Measurements from ENCODE around the gene CNOT1.
A peak's percentile ranks its signal among the peaks of the same experiment; 100 is the strongest.
"Not testable (repeated sequence)": the region's sequence is repeated elsewhere in the genome, so short reads cannot be mapped to it uniquely, and the experiment has no call there.

CNOT1 gene

DNA sequence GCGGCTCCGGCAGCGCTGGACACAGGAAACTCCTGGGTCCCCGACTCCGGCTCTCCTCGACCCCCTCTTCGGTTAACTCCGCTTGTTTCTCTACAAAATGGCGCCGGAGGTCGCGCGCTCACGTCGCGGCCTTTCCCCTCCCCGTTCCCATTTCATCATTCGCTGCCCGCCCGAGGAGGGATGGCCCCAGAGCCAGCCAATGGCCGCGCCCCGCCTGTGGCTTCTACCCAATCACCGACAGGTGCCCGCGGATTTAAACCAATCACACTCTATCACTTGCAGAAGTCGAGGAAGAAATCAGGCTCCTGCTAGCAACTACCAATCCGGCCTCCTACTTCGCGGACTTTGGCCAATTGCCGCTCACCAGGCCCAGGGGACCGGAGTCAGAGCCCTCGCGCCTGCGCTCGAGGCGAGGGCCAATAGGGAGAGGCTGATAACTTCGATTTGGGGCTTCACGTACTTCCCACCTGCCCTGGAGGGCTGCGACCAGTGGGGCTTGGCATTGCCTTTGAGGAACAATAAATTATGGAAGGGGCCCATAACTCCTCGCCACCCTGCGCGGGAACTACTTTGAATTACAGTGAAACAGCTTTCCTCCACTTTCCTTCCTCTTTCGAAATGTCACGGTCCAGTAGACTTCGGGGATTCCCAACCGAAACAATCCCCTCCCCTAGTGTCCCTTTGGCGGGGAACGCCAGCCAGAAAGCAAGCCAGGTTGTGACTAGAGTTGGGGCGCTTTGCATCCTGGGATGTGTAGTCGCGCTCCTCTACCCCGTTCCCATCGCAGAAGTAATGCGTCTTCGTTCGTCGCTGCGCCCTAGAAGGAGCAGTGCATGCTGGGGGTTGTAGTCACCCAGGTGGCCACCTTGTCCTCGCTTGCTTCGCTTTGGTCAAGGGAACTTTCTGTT, at the start of gene CNOT1:
CNOT1 (minus strand) TSS at position 94 of the 908 bp plus-strand sequence. CDS start 30,489 bp downstream, outside the sequence.
- DNase-seq, result peak; percentile 96 to 97

GRCh38 chr16:58678716-58679115, 49.1 kb upstream of the CNOT1 start:
- peak; percentile 34 to 40 for DNase-seq

- DNase-seq, result no peak
Observed at GRCh38 chr16:58678269-58678668, 48.6 kb upstream of the CNOT1 start.

GRCh38 chr16:58670946-58671583, 41.4 kb upstream of the CNOT1 start:
- DNase-seq, result no peak

DNA sequence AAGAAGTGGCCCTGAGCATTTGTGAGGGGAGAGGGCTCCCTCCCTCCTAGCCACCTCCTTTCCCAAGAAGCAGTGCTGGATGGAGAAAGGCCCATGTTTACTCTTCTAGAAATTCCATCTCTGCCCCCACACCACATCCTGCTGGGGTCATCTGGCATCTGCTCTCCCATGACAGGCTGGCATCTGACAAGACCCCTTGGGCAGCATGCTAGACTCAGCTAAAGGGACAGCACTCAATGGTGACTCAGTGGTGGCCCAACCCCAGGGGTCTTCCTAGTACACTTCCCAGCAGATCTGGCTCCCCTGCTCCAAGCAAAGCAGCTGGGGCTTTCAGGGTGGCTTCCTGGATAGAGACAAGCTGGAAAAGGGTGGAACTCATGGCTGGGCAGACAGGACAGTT, 40.6 kb upstream of the CNOT1 start:
- DNase-seq, result no peak

GRCh38 chr16:58665200-58665599, 35.6 kb upstream of the CNOT1 start:
- no peak for DNase-seq

DNA sequence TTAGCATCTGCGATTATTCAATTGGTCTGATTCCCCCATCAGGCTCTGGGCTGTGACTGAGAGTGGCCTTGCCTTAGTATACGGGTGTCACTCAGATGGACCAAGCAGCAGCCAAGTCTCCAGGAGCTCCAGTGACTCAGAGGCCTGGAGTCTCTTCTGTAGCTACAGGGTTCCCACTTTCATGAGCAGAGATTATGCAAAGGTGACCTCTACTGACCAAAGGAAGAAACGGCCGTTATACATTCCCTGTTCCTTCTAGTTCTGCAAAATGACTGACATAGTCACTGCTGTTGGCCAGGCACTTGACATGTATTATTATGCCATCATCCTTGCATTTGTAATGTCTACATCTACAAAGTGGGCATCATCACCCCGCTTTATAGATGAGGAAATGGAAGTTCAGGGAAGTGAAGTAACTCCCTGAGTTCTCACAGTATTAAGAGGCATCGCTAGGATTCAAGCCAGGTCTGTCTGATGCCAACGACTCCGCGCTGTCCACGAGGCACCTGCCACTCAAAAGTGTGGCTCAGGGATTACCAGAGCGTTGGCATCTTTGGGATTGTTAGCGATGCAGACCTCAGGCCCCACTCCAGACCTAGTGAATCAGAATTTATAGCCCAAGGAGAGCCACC, 31.7 kb upstream of the CNOT1 start:
- peak; percentile 80 to 81 for DNase-seq

GRCh38 chr16:58659911-58660310, 30.3 kb upstream of the CNOT1 start:
- not testable (repeated sequence) for DNase-seq

DNA sequence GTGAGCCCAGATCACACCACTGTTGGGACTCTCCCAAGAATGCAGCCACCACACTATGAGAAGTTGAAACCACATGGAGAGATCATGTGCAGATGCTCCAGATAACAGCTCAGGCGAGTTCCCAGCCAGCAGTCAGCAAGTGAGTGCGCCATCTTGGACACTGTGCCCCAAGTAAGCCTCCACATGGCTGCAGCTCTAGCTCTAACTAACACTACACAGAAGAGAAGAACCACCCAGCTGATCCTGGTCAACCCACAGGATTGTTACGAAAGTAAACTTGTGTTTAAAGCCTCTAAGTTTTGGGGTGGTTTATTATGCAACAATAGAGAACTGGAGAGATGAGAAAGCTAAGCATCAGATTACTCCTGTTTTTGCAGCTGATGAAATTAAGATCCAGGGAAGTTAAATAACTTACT, 29.2 kb upstream of the CNOT1 start:
- DNase-seq, result peak; percentile 56 to 67

DNA sequence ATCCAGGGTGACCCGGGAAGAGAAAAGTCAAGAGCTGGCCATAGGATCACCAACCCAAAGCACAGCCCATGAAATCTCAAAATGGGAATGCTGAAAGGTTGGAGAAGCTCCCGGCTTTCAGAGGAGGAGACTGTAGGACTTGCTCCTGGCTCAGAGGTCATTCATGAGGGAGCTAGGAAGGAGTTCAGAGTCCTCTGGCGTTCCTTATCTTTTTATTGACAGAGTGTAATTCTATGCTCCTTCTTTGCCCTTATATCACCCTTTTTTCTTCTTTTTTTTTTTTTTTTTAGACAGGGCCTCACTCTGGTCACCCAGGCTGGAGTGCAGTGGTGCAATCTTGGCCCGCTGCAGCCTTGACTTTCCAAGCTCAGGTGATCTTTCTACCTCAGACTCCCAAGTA, 27.3 kb upstream of the CNOT1 start:
- DNase-seq, result no peak

DNA sequence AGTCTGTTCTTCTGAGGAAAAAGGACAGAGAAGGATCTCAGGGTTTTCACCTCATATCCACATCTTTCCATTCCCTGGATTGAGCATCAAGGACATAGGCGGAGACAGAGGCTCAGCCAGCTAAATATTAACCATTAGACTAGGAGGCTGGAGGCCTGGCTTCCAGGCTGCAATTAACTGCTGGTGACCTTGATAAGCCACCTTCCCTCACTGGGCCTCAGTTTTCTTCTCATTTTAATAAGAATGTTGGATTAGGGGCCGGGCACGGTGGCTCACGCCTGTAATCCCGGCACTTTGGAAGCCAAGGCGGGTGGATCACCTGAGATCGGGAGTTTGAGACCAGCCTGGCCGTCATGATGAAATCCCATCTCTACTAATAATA, 25.6 kb upstream of the CNOT1 start:
- no peak for DNase-seq

GRCh38 chr16:58654560-58655214, 25.1 kb upstream of the CNOT1 start:
- no peak for DNase-seq

GRCh38 chr16:58652741-58653140, 23.1 kb upstream of the CNOT1 start:
- DNase-seq, result no peak

DNA sequence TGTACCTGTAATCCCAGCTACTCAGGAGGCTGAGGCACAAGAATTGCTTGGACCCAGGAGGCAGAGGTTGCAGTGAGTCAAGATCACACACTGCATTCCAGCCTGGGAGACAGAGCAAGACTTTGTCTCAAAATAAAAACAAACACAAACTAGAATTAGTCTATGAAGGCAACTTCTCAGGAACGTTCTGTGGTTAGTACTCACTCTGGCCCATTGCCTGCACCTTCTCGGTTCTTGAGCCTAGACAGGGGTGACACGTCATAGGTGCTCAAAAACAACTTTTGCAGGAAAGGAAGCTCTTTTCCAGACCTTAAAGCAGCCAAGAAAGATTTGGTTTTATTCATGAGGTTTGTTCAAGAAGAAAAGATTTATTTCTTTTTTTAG, 22.3 kb upstream of the CNOT1 start:
- DNase-seq, result no peak

GRCh38 chr16:58649707-58650106, 20.1 kb upstream of the CNOT1 start:
- no peak for DNase-seq

- no peak for DNase-seq
Observed at GRCh38 chr16:58647107-58647506, 17.5 kb upstream of the CNOT1 start.

GRCh38 chr16:58644765-58645487, 15.3 kb upstream of the CNOT1 start:
- no peak for DNase-seq

DNA sequence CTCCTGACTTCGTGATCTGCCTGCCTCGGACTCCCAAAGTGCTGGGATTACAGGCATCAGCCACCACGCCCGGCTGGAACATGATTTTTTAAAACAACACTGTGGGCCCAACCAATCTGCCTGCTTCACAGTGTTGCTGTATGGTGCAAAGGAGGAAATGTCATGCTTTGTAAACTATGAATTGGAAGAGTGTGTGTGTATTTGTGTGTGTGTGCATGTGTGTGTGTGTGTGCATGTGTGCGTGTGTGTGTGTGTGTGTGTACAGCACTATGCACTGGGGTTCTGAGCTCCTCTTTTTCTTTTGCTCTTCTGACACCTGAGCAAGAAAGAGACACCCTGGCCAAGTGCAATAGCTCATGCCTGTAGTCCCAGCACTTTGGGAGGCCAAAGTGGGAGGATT, 14.5 kb upstream of the CNOT1 start:
- DNase-seq, result no peak

GRCh38 chr16:58640949-58641348, 11.3 kb upstream of the CNOT1 start:
- no peak for DNase-seq

DNA sequence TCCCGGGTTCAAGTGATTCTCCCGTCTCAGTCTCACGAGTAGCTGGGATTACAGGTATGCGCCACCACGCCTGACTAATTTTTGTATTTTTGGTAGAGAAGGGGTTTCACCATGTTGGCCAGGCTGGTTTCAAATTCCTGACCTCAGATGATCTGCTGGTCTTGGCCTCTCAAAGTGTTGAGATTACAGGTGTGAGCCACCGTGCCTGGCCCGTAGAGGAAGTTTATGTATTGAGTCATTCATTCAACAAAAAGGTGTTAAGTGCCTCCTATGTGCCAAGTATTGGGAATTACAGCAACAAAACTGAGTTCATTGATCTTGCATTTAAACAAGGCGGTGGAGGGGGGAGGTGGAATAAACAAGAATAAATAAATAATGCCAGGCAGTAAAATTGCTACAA, 10.2 kb upstream of the CNOT1 start:
- DNase-seq, result no peak

DNA sequence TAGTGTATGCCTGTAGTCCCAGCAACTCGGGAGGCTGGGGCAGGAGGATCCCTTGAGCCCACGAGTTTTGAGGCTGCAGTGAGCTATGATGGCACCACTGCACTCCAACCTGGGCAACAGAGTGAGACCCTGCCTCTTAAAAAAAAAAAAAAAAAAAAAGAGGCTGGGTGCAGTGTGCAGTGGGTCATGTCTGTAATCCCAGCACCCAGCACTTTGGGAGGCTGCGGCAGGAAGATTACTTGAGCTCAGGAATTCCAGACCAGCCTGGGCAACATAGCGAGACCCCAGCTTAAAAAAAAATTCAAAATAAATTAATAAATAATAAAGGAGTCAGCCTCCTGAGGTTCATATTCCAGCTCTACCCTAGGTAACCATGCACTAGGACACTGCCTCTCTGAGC, 9.6 kb upstream of the CNOT1 start:
- no peak for DNase-seq

All from AML-193 (cell line).